LNCAP (cell line): ENCODE data around the gene PYDC2.

Source experiments
- CTCF ChIP-seq: fragments of 450-650 bp; IDR thresholded peaks from 2 replicates; pipeline ENCODE4 v1.5.1; 2017; ENCODE audit warnings: mild to moderate bottlenecking

The PYDC2 gene

GRCh38 chr3:191470080-191470479, 9.1 kb downstream of the PYDC2 start:
- no peak for TF ChIP-seq CTCF

GRCh38 chr3:191470545-191470944, 9.6 kb downstream of the PYDC2 start:
- no peak for TF ChIP-seq CTCF

GRCh38 chr3:191473661-191474198, 12.8 kb downstream of the PYDC2 start:
- no peak for TF ChIP-seq CTCF

GRCh38 chr3:191476066-191476772, 15.3 kb downstream of the PYDC2 start:
- no peak for TF ChIP-seq CTCF

GRCh38 chr3:191484461-191484860, 23.5 kb downstream of the PYDC2 start:
- TF ChIP-seq CTCF = no peak

GRCh38 chr3:191492601-191493000, 31.6 kb downstream of the PYDC2 start:
- no peak for TF ChIP-seq CTCF

- no peak for TF ChIP-seq CTCF
Measured at GRCh38 chr3:191493336-191493735, 32.4 kb downstream of the PYDC2 start.
